Omental fat pad (tissue), 4 donors: ENCODE data around the gene UPP1. TPM values are rescaled to one million over a fixed set of nuclear protein-coding genes. Genes with fewer than 3 reads are reported as not detected.

Source experiments
- ATAC-seq: fragments of 150-250 bp; one replicate; pipeline ENCODE4 v1.9.1; 2016; ENCODE audit warnings: mild to moderate bottlenecking, moderate library complexity; ENCODE audit not compliant: low FRiP score
- DNase-seq: peaks from one replicate; pipeline ENCODE4 v3.0.0-alpha.2; 2019; ENCODE audit warnings: low spot score
- CTCF ChIP-seq, 3 donors: fragments of 450-650 bp; IDR thresholded peaks; one replicate each; pipeline ENCODE4 v1.5.1; 2016 to 2017; ENCODE audit warnings: antibody characterized with exemption in 3 of 3, mild to moderate bottlenecking in 3 of 3, moderate library complexity in 2 of 3
- total RNA-seq, 4 donors: library from RNA; depleted of rRNA; stranded (reverse); fragments of >200 nt; gene quantifications; one replicate each; pipeline ENCODE4 v1.1.0, GENCODE V29; 2016

UPP1 gene
- total RNA-seq, 4 donors from 2014 or later: 26.1 to 114 (median 32.6) TPM

GRCh38 chr7:48084727-48085432 lies 4.2 kb upstream of the UPP1 start:
- no peak for TF ChIP-seq CTCF (IDR thresholded peaks at IDR 0.05)
- DNase-seq: peak; percentile 58
- ATAC-seq: peak; percentile 78

- ATAC-seq: no peak
- no peak for DNase-seq
Observed at GRCh38 chr7:48085433-48085791, 3.7 kb upstream of the UPP1 start.

GRCh38 chr7:48085942-48086341 lies 3.1 kb upstream of the UPP1 start:
- no peak for ATAC-seq
- TF ChIP-seq CTCF (IDR thresholded peaks at IDR 0.05): no peak
- no peak for DNase-seq

More at GRCh38 chr7:48085433-48085791, 3.7 kb upstream of the UPP1 start:
- TF ChIP-seq CTCF (IDR thresholded peaks at IDR 0.05): no peak

- no peak for DNase-seq
- no peak for TF ChIP-seq CTCF (IDR thresholded peaks at IDR 0.05)
- no peak for ATAC-seq
Observed at GRCh38 chr7:48087349-48087748, 1.7 kb upstream of the UPP1 start.

GRCh38 chr7:48088559-48089045 lies 463 bp upstream of the UPP1 start:
- DNase-seq (peak; percentile 58), ATAC-seq (peak; percentile 70)
- no peak for TF ChIP-seq CTCF (IDR thresholded peaks at IDR 0.05)

- ATAC-seq (no peak), DNase-seq (no peak)
- no peak for TF ChIP-seq CTCF (IDR thresholded peaks at IDR 0.05)
Observed at GRCh38 chr7:48090095-48090805, 1.2 kb downstream of the UPP1 start.
